ENCODE measurements around the gene TEX13D.

The TEX13D gene

GRCh38 chrX:124338733-124339514, 6.5 kb downstream of the TEX13D start:
- Histone ChIP-seq H3K4me3 (no peak overlapping the region), H3K27me3 (no peaks in the 10 kb centered on the region), H3K27ac (no peak overlapping the region), H3K36me3 (no peaks in the 10 kb centered on the region), H3K9me3 (no peaks in the 10 kb centered on the region), H3K4me1 (no peaks in the 10 kb centered on the region)
- no peak for DNase-seq
- intact Hi-C loops (cut with DNase I; ENCODE audit: low total_unique reads), result no loop called here
- no peak for TF ChIP-seq CTCF (IDR thresholded peaks at IDR 0.05)

- Histone ChIP-seq H3K27ac (no peak overlapping the region), H3K4me1 (no peaks in the 10 kb centered on the region), H3K27me3 (no peaks in the 10 kb centered on the region), H3K9me3 (no peaks in the 10 kb centered on the region), H3K4me3 (no peak overlapping the region), H3K36me3 (no peaks in the 10 kb centered on the region)
- intact Hi-C loops (cut with DNase I; ENCODE audit: low total_unique reads), result no loop called here
- DNase-seq, result no peak
- TF ChIP-seq CTCF (IDR thresholded peaks at IDR 0.05), result no peak
These were observed 9.1 kb downstream of the TEX13D start for GRCh38 chrX:124341396-124342132.

GRCh38 chrX:124342174-124342867, 9.9 kb downstream of the TEX13D start:
- no peak overlapping the region for H3K27ac ChIP-seq
- intact Hi-C loops (cut with DNase I; ENCODE audit: low total_unique reads), result no loop called here

GRCh38 chrX:124343016-124343415, 10.6 kb downstream of the TEX13D start:
- no peak for TF ChIP-seq CTCF (IDR thresholded peaks at IDR 0.05)
- intact Hi-C loops (cut with DNase I; ENCODE audit: low total_unique reads), result no loop called here
- Histone ChIP-seq H3K36me3 (no peaks in the 10 kb centered on the region), H3K9me3 (no peaks in the 10 kb centered on the region), H3K4me1 (no peaks in the 10 kb centered on the region), H3K27ac (no peak overlapping the region), H3K27me3 (no peaks in the 10 kb centered on the region), H3K4me3 (no peak overlapping the region)
- DNase-seq, result no peak

More at GRCh38 chrX:124342174-124342867, 9.9 kb downstream of the TEX13D start:
- Histone ChIP-seq H3K36me3 (no peaks in the 10 kb centered on the region), H3K9me3 (no peaks in the 10 kb centered on the region), H3K4me3 (no peak overlapping the region), H3K4me1 (no peaks in the 10 kb centered on the region), H3K27me3 (no peaks in the 10 kb centered on the region)
- no peak for TF ChIP-seq CTCF (IDR thresholded peaks at IDR 0.05)
- no peak for DNase-seq

- no peak overlapping the region for H3K27ac ChIP-seq
- H3K27me3 ChIP-seq, result no peaks in the 10 kb centered on the region
- no peak for TF ChIP-seq CTCF (IDR thresholded peaks at IDR 0.05)
- no peak overlapping the region for H3K4me3 ChIP-seq
- intact Hi-C loops (cut with DNase I; ENCODE audit: low total_unique reads), result no loop called here
- no peak for DNase-seq
- no peaks in the 10 kb centered on the region for H3K4me1 ChIP-seq
- H3K9me3 ChIP-seq, result no peaks in the 10 kb centered on the region
- no peaks in the 10 kb centered on the region for H3K36me3 ChIP-seq
These were observed 11.8 kb downstream of the TEX13D start for GRCh38 chrX:124344246-124344645.
